AG09309 (cell line): ENCODE data around the gene NCOR1.

Experiments used
- DNase-seq: peaks from one replicate; pipeline ENCODE4 v3.0.0-alpha.2; 2010; ENCODE audit warnings: low read depth
- H3K4me3 ChIP-seq: 2 replicates; pipeline ENCODE4 v1.5.1; 2011; ENCODE audit warnings: mild to moderate bottlenecking, low read depth, low read length, moderate library complexity; ENCODE audit not compliant: control insufficient read depth
- TF ChIP-seq, protein P1 (sequence below): IDR thresholded peaks from 2 replicates; pipeline ENCODE4 v1.5.1; 2011; ENCODE audit warnings: mild to moderate bottlenecking, low read depth, low read length, inconsistent platforms; ENCODE audit not compliant: insufficient read depth, control insufficient read depth; ENCODE audit errors: missing control alignments

Gene NCOR1

DNA sequence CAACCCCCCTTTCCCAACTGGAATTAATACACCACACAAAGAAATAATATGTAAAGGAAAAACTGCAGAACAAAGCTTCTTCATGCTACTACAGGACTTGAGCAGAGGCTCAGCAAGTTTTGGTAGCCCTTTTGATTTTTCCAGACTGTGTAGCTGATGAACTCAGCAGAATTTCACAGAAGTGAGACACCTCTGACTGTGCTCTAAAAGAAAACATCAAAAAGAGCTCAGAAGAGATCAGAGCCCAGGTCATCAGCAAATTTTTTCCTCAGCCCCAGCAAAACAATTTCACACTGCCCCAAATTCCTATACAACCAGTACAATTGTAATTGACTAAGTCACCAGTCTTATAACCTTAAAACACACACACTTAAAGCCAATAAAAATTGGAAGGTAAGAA, 177.7 kb downstream of the NCOR1 start:
- no peak overlapping the region for H3K4me3 ChIP-seq
- TF ChIP-seq, protein P1, sequence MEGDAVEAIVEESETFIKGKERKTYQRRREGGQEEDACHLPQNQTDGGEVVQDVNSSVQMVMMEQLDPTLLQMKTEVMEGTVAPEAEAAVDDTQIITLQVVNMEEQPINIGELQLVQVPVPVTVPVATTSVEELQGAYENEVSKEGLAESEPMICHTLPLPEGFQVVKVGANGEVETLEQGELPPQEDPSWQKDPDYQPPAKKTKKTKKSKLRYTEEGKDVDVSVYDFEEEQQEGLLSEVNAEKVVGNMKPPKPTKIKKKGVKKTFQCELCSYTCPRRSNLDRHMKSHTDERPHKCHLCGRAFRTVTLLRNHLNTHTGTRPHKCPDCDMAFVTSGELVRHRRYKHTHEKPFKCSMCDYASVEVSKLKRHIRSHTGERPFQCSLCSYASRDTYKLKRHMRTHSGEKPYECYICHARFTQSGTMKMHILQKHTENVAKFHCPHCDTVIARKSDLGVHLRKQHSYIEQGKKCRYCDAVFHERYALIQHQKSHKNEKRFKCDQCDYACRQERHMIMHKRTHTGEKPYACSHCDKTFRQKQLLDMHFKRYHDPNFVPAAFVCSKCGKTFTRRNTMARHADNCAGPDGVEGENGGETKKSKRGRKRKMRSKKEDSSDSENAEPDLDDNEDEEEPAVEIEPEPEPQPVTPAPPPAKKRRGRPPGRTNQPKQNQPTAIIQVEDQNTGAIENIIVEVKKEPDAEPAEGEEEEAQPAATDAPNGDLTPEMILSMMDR = no peak
- no peak for DNase-seq

GRCh38 chr17:16036261-16036660, 179.1 kb downstream of the NCOR1 start:
- no peak for DNase-seq
- TF ChIP-seq, protein P1 = no peak
- no peak overlapping the region for H3K4me3 ChIP-seq

DNA sequence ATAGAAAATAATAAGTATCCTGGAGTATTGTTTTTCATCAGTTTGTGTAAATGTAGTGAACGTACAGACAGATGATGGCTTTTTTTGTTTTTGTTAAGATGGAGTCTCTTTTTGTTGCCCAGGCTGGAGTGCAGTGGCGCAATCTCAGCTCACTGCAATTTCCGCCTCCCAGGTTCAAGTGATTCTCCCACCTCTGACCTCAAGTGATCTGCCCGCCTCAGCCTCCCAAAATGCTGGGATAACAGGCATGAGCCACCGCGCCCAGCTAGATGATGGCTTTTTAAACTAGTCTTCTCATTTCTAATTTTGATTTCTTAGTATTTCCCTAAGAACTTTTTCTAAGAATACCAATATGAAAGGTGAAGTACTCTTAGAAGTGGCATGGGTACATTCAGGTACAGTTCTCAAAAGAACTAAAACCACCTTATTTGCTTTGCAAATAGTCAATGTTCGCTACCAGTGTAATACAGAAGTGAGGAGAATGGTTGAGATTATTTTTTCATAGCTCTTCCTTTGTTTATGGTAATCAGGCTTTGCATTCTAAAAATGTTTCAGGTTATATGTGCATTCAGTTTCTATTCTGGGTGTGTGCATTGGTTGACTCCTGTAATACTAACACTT, 181.5 kb downstream of the NCOR1 start:
- no peak for DNase-seq
- H3K4me3 ChIP-seq = no peak overlapping the region
- TF ChIP-seq, protein P1 = no peak

- DNase-seq = peak; percentile 85
- H3K4me3 ChIP-seq = no peak overlapping the region
- TF ChIP-seq, protein P1 = peak; percentile 1
Measured at GRCh38 chr17:16027708-16028584, 187.4 kb downstream of the NCOR1 start.

DNA sequence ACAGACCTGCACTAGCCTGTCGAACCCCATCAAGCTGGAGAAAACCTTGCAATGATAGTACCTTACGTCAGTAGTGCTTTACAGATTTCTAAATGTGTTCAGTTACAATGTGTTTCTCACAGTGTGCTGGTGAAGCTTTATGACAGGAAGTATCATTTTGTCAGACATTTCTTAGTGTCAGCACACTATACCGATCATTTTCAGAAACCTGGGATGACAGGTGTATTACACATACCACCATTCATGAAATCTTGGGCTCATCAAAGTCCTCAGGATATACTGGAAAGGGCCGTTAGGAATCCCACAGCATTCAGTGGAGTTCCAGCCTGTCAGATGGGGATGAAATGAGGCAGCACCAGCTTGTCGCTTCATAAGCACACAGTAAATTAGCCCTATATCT, 188.4 kb downstream of the NCOR1 start:
- TF ChIP-seq, protein P1 = no peak
- no peak overlapping the region for H3K4me3 ChIP-seq
- DNase-seq = no peak

GRCh38 chr17:16025202-16025601, 190.1 kb downstream of the NCOR1 start:
- no peak overlapping the region for H3K4me3 ChIP-seq
- DNase-seq = no peak
- TF ChIP-seq, protein P1 = no peak
